HG03460 (cell line): Measurements from ENCODE around the gene SMYD5.

Source experiments
- ATAC-seq: cut with Tn5 transposase; IDR thresholded peaks from one replicate; pipeline ENCODE4 v1.9.1; 2021; ENCODE audit not compliant: unreplicated experiment

The SMYD5 gene

DNA sequence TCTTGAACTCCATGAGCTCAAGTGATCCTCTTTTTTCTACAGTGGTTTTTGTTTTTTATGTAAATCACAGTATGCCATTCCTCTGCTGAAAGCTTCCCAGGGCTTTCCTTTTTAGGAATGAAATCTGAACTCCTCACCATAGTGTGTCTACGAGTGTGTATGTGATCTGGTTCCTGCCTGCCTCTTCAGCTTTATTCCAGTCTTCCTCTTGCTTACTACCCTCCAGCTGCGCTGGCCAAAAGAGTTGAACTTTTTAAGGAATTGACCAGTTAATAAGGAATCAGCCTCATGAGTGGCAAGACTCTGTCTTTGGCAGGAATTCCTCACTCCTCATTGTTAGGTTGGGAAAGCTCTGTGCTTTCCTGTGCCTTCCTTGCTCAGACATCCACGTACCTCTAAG lies 24.1 kb downstream of the SMYD5 start:
- no peak for ATAC-seq

- no peak for ATAC-seq
These were observed 24.9 kb downstream of the SMYD5 start for GRCh38 chr2:73238976-73239375.

DNA sequence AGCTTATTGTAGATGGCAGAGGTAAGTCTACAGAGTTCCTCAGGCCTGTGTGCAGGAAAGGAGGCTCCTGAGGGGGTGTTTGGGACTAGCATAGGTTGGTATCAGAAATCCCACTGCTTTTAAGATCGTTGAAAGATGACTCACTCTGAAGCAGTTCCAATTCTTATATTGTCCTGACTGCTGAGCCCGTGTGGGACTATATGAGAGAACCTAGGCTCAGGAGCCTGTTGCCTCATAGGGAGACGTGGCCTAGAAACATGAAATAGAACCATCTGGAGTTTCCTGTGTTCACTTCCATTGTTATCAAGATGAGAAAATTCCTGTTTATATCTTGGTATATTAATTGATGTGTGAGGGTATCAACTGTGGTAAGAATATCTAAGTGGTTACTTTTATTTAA lies 25.7 kb downstream of the SMYD5 start:
- ATAC-seq: no peak

- ATAC-seq: no peak
These were observed 30.0 kb downstream of the SMYD5 start for GRCh38 chr2:73243884-73244570.

- no peak for ATAC-seq
These were observed 30.5 kb downstream of the SMYD5 start for GRCh38 chr2:73244580-73244979.

- ATAC-seq: no peak
These were observed 32.8 kb downstream of the SMYD5 start for GRCh38 chr2:73246850-73247249.

- ATAC-seq: no peak
These were observed 35.6 kb downstream of the SMYD5 start for GRCh38 chr2:73249636-73250035.

- ATAC-seq: no peak
These were observed 37.1 kb downstream of the SMYD5 start for GRCh38 chr2:73250872-73251846.

- ATAC-seq: no peak
These were observed 38.4 kb downstream of the SMYD5 start for GRCh38 chr2:73252238-73253027.

DNA sequence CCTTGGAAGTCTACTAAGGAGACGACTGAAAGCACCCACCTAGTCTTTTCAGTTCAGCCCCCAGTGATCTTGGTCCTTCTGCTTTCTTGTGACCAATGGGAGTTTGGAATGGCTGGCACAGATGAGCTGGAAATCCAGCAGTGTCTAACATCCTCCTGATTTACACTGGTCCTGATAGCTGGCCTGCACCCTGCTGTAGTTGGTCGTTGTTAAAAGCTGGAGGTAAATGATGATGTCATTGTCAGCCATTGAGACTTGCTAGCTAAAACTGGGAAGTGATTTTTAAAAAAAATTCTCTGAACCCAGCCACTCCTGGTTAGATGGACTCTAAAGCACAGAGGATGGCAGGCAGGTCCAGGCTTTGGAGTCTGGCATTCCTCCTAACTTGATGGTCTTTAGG lies 39.4 kb downstream of the SMYD5 start:
- no peak for ATAC-seq

- no peak for ATAC-seq
These were observed 39.9 kb downstream of the SMYD5 start for GRCh38 chr2:73253901-73254300.

GRCh38 chr2:73254343-73255006 lies 40.4 kb downstream of the SMYD5 start:
- ATAC-seq: no peak

DNA sequence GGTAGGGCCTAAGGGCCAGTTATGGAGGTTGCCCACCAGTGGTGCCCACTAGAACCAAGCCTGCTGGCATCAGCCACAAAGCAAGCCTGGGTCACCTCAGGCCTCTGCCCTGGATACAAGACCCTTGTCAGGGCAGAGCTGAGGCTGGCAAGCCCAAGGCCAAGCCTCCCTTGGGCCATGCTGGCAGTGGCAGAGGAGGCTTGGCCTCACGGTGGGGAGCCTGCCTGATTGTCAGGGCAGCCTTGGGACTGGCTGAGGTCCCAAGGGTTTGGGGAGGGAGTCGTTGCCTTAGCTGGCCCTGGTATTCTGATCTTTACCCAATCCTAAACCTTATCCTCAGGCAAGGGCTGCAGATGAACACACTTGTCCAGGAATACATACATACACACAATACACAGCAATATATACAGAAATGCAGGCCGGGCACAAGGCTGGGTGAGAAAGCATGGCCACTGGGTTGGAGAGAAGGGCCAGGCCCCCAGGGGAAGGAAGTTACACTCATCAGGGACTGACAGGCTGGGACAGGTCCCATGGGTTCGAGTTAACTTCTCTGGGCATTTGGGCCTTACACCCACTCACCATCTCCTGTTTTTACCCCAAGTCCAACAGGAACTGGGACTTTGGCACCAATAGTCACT lies 41.1 kb downstream of the SMYD5 start:
- no peak for ATAC-seq

GRCh38 chr2:73255907-73256617 lies 42.0 kb downstream of the SMYD5 start:
- no peak for ATAC-seq

GRCh38 chr2:73256618-73256922 lies 42.5 kb downstream of the SMYD5 start:
- no peak for ATAC-seq

GRCh38 chr2:73257021-73257420 lies 43.0 kb downstream of the SMYD5 start:
- ATAC-seq: no peak

- no peak for ATAC-seq
These were observed 43.5 kb downstream of the SMYD5 start for GRCh38 chr2:73257425-73258125.

GRCh38 chr2:73258186-73258912 lies 44.3 kb downstream of the SMYD5 start:
- ATAC-seq: no peak

DNA sequence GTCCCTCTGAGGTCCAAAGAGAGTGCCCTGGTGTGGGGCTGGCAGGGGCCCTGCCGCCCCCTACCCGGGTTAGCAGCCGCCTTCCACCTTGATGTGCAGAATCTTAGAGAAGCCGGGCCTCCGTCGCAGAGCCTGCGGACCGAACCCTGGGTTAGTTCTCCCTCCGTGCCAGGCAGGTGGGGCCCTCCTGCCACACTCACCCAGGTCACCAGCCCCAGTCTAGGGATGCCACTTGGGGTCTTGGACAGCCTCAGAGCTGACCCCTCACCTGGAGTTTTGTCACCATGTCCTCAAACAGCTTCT lies 44.8 kb downstream of the SMYD5 start:
- no peak for ATAC-seq
